GM12891 (cell line): ENCODE data around the gene DYNC1H1.

Experiments used
- PAX5 ChIP-seq: IDR thresholded peaks from 2 replicates; pipeline ENCODE4 v1.6.1; 2011; ENCODE audit warnings: low read length, moderate library complexity, mild to moderate bottlenecking; ENCODE audit not compliant: insufficient read depth, severe bottlenecking
- POLR2A ChIP-seq: IDR thresholded peaks from 2 replicates; pipeline ENCODE4 v1.6.1; 2011; ENCODE audit warnings: low read depth, low read length, control low read depth
- POLR2AphosphoS5 ChIP-seq: IDR thresholded peaks from 2 replicates; pipeline ENCODE4 v1.6.1; 2011; ENCODE audit warnings: low read depth, low read length, control low read depth
- POU2F2 ChIP-seq: IDR thresholded peaks from 2 replicates; pipeline ENCODE4 v1.6.1; 2011; ENCODE audit warnings: low read depth, mild to moderate bottlenecking, control low read depth, low read length, moderate library complexity
- TAF1 ChIP-seq: IDR thresholded peaks from 2 replicates; pipeline ENCODE4 v1.6.1; 2011; ENCODE audit warnings: low read depth, low read length, control low read depth

DNA sequence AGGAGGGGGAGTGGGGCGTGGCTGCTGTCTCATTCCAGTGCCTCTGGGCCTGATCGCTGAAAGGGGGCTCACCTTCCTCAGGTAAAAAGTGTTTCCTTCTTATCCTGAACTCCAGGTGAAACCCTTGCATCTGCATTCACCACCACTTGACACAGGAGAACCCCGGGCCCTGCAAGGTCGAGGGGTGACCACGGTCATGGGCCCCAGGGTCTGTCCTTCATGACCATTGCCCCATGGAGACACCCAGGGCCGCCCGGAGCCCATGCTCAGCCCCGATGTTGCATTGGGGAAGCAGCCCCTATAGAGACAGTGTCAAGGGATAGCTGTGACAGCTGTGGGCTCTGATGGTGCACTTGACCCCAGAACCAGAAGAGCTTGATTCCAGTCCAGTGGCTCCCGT lies 34.4 kb upstream of the DYNC1H1 start:
- TF ChIP-seq PAX5, result no peak
- no peak for TF ChIP-seq POLR2AphosphoS5
- TF ChIP-seq POLR2A, result no peak
- TF ChIP-seq TAF1, result no peak
- TF ChIP-seq POU2F2, result no peak
